Measurements from ENCODE around the gene TIMM8A. TPM values are rescaled to one million over a fixed set of nuclear protein-coding genes. Genes with fewer than 3 reads are reported as not detected.

The TIMM8A gene
- total and polyA plus RNA-seq, 4 donors, result 6.1 to 21.4 (median 13.8) TPM

GRCh38 chrX:101390664-101391525 is 42.4 kb upstream of the TIMM8A start, which contains the start of gene RPL36A:
RPL36A (plus strand) TSS chrX:101391011; CDS start chrX:101391044, 33 bp downstream.
- H3K9ac ChIP-seq (ENCODE audit: low read depth in 1 of 2, low read length in 2 of 2), result peak within 1 kb of the TSS; percentile 28 to 51
- H3K27ac ChIP-seq (ENCODE audit: low read depth in 1 of 2, low read length in 2 of 2), result peak within 1 kb of the TSS in 1 of 2 donors; percentile 57
- H3K4me3 ChIP-seq (ENCODE audit: low read depth in 1 of 3, low read length in 3 of 3), result peak within 1 kb of the TSS; percentile 43 to 89 (median 57)
- H3K4me1 ChIP-seq (ENCODE audit: control insufficient read depth in 4 of 4, insufficient read depth in 4 of 4, low read length in 3 of 4), result peaks cover 0 to 5% (median 2%) of the 10 kb centered on the region in 4 donors
- TF ChIP-seq, protein P1, sequence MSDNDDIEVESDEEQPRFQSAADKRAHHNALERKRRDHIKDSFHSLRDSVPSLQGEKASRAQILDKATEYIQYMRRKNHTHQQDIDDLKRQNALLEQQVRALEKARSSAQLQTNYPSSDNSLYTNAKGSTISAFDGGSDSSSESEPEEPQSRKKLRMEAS (IDR thresholded peaks at IDR 0.05), result peak; percentile 54
- peak; percentile 62 for TF ChIP-seq YY1 (IDR thresholded peaks at IDR 0.05)
- TF ChIP-seq RAD21 (IDR thresholded peaks at IDR 0.05), result peak; percentile 35 to 60
- TF ChIP-seq GABPA (IDR thresholded peaks at IDR 0.05 in 1 of 2, conservative IDR thresholded peaks at IDR 0.05 in 1 of 2), result peak; percentile 44 to 87
- TF ChIP-seq HNF4A (conservative IDR thresholded peaks at IDR 0.05), result no peak
- TF ChIP-seq, protein P2, sequence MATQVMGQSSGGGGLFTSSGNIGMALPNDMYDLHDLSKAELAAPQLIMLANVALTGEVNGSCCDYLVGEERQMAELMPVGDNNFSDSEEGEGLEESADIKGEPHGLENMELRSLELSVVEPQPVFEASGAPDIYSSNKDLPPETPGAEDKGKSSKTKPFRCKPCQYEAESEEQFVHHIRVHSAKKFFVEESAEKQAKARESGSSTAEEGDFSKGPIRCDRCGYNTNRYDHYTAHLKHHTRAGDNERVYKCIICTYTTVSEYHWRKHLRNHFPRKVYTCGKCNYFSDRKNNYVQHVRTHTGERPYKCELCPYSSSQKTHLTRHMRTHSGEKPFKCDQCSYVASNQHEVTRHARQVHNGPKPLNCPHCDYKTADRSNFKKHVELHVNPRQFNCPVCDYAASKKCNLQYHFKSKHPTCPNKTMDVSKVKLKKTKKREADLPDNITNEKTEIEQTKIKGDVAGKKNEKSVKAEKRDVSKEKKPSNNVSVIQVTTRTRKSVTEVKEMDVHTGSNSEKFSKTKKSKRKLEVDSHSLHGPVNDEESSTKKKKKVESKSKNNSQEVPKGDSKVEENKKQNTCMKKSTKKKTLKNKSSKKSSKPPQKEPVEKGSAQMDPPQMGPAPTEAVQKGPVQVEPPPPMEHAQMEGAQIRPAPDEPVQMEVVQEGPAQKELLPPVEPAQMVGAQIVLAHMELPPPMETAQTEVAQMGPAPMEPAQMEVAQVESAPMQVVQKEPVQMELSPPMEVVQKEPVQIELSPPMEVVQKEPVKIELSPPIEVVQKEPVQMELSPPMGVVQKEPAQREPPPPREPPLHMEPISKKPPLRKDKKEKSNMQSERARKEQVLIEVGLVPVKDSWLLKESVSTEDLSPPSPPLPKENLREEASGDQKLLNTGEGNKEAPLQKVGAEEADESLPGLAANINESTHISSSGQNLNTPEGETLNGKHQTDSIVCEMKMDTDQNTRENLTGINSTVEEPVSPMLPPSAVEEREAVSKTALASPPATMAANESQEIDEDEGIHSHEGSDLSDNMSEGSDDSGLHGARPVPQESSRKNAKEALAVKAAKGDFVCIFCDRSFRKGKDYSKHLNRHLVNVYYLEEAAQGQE (IDR thresholded peaks at IDR 0.05), result peak; percentile 87
- TF ChIP-seq TAF1 (conservative IDR thresholded peaks at IDR 0.05), result peak; percentile 97
- no peak for TF ChIP-seq NR2F2 (IDR thresholded peaks at IDR 0.05)
- peak in 1 of 2 donors; percentile 36 for TF ChIP-seq EGR1 (IDR thresholded peaks at IDR 0.05; ENCODE audit: low read depth in 2 of 2)
- TF ChIP-seq CTCF (IDR thresholded peaks at IDR 0.05; ENCODE audit: low read depth, low read length, missing input control), result peak; percentile 60
- TF ChIP-seq SP1 (IDR thresholded peaks at IDR 0.05), result peak; percentile 40
- H3K27me3 ChIP-seq (ENCODE audit: control insufficient read depth in 4 of 4, insufficient read depth in 4 of 4, low read length in 3 of 4), result no peaks in the 10 kb centered on the region
- H3K9me3 ChIP-seq (ENCODE audit: control insufficient read depth in 4 of 4, low read length in 3 of 4), result no peaks in the 10 kb centered on the region
- 1% methylated on average over 47 of the region's 47 CpGs for WGBS
- peak; percentile 81 for DNase-seq (ENCODE audit: low spot score)
- peaks cover 0 to 6% (median 4%) of the 10 kb centered on the region in 4 donors for H3K36me3 ChIP-seq (ENCODE audit: control insufficient read depth in 4 of 4, insufficient read depth in 3 of 4, low read depth in 1 of 4, low read length in 3 of 4)

GRCh38 chrX:101388604-101389003 is 40.1 kb upstream of the TIMM8A start:
- H3K36me3 ChIP-seq (ENCODE audit: control insufficient read depth in 4 of 4, insufficient read depth in 3 of 4, low read depth in 1 of 4, low read length in 3 of 4), result peaks cover 0 to 6% (median 1%) of the 10 kb centered on the region in 4 donors
- H3K4me1 ChIP-seq (ENCODE audit: control insufficient read depth in 4 of 4, insufficient read depth in 4 of 4, low read length in 3 of 4), result peaks cover 0 to 5% (median 2%) of the 10 kb centered on the region in 4 donors
- no peak overlapping the region for H3K4me3 ChIP-seq (ENCODE audit: low read depth in 1 of 3, low read length in 3 of 3)
- WGBS, result 93% methylated on average over 3 of the region's 3 CpGs
- H3K27me3 ChIP-seq (ENCODE audit: control insufficient read depth in 4 of 4, insufficient read depth in 4 of 4, low read length in 3 of 4), result no peaks in the 10 kb centered on the region
- H3K9me3 ChIP-seq (ENCODE audit: control insufficient read depth in 4 of 4, low read length in 3 of 4), result no peaks in the 10 kb centered on the region
- DNase-seq (ENCODE audit: low spot score), result no peak
- no peak overlapping the region for H3K9ac ChIP-seq (ENCODE audit: low read depth in 1 of 2, low read length in 2 of 2)
- H3K27ac ChIP-seq (ENCODE audit: low read depth in 1 of 2, low read length in 2 of 2), result no peak overlapping the region
- no peak for TF ChIP-seq FOXA1 (IDR thresholded peaks at IDR 0.05)
- no peak for TF ChIP-seq RXRA (IDR thresholded peaks at IDR 0.05)
- no peak for TF ChIP-seq RAD21 (IDR thresholded peaks at IDR 0.05)
- no peak for TF ChIP-seq CTCF (IDR thresholded peaks at IDR 0.05; ENCODE audit: low read depth, low read length, missing input control)
- no peak for TF ChIP-seq HNF4A (conservative IDR thresholded peaks at IDR 0.05)
- TF ChIP-seq, protein P3, sequence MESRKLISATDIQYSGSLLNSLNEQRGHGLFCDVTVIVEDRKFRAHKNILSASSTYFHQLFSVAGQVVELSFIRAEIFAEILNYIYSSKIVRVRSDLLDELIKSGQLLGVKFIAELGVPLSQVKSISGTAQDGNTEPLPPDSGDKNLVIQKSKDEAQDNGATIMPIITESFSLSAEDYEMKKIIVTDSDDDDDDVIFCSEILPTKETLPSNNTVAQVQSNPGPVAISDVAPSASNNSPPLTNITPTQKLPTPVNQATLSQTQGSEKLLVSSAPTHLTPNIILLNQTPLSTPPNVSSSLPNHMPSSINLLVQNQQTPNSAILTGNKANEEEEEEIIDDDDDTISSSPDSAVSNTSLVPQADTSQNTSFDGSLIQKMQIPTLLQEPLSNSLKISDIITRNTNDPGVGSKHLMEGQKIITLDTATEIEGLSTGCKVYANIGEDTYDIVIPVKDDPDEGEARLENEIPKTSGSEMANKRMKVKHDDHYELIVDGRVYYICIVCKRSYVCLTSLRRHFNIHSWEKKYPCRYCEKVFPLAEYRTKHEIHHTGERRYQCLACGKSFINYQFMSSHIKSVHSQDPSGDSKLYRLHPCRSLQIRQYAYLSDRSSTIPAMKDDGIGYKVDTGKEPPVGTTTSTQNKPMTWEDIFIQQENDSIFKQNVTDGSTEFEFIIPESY (IDR thresholded peaks at IDR 0.05), result no peak
- no peak for TF ChIP-seq SP1 (IDR thresholded peaks at IDR 0.05)
- no peak for TF ChIP-seq FOXA2 (IDR thresholded peaks at IDR 0.05)
- TF ChIP-seq, protein P2 (IDR thresholded peaks at IDR 0.05), result no peak

Measured in liver (tissue), 9 donors.